Measurements from ENCODE around the gene CYTH2.

- TF ChIP-seq ATF1 (CRISPR knock-in tag; IDR thresholded peaks at IDR 0.05) (no peak), CTCF (IDR thresholded peaks at IDR 0.05) (no peak)
These were observed 339 bp upstream of the CYTH2 start for GRCh38 chr19:48468772-48469288.

All from WTC11 (cell line).